ENCODE results near the gene CSNK1A1L. TPM values are rescaled to one million over a fixed set of nuclear protein-coding genes. Genes with fewer than 3 reads are reported as not detected.
"Not testable (repeated sequence)": the region's sequence is repeated elsewhere in the genome, so short reads cannot be mapped to it uniquely, and the experiment has no call there.

Gene CSNK1A1L
- polyA plus RNA-seq, 2 donors, result not detected

DNA sequence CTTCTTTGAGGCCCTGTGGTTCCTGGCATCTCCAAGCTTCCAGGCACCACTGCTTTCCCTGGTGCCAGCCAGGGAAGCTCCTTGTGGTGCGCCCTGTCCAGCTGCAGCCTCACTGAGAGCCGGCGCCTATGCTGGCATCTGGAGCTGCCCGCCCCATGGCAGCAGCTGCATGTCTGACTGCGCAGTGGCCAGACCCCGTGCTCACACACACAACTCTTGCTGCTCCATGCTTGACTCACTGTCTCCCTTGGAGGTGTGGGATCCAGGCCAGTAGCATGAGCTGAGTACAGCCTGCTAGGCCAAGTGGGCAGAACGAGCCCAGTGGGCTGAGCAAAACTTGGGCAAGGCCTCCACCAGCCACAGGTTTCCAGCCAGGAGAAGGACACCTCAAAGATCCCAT lies 34.5 kb downstream of the CSNK1A1L start:
- 88 to 89% methylated on average over 7 of the region's 7 CpGs for WGBS, 2 donors
- no peaks in the 10 kb centered on the region for H3K9me3 ChIP-seq (ENCODE audit: control insufficient read depth in 2 of 2, insufficient read depth in 1 of 2, low read depth in 1 of 2, low read length in 1 of 2)
- H3K27ac ChIP-seq (ENCODE audit: low read depth in 2 of 2, low read length in 1 of 2), result no peak overlapping the region

DNA sequence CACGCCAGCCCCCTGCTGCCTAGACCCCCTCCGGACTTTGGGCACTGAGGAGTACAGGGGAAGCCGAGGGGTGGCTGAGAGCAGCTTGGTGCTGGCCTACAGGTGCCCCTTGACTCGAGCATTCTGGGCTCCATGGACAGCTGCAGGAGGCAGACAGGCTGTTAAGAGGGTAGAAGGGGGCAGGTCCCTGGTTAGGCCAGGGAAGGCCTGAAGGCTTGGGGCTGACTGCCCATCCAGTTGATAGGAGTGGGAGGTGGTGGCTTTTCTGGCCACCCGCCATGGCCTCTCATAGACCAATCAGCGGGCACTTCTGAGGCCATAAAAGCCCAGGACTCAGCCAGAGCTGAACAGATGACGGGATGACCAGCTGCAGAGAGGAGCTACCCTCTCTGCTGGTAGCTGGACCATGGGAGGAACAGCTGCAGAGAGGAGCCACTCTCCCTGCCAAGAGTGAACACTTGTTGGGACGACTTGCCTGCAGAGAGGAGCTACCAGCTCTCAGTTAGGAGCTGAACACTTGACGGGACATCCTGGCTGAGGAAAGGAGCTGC lies 35.2 kb downstream of the CSNK1A1L start:
- Histone ChIP-seq H3K4me1 (ENCODE audit: control insufficient read depth in 2 of 2, insufficient read depth in 2 of 2, low read length in 1 of 2) (no peaks in the 10 kb centered on the region), H3K4me3 (ENCODE audit: low read depth in 1 of 2, low read length in 2 of 2) (no peak overlapping the region), H3K27me3 (ENCODE audit: control insufficient read depth in 1 of 2, insufficient read depth in 2 of 2, low read length in 2 of 2) (no peaks in the 10 kb centered on the region), H3K9me3 (ENCODE audit: control insufficient read depth in 2 of 2, insufficient read depth in 1 of 2, low read depth in 1 of 2, low read length in 1 of 2) (no peaks in the 10 kb centered on the region), H3K36me3 (ENCODE audit: control insufficient read depth in 2 of 2, insufficient read depth in 2 of 2, low read length in 1 of 2) (no peaks in the 10 kb centered on the region), H3K27ac (ENCODE audit: low read depth in 2 of 2, low read length in 1 of 2) (no peak overlapping the region)
- WGBS, 2 donors, result 85 to 87% methylated on average over 9 of the region's 9 CpGs

More for the DNA sequence above, 34.5 kb downstream of the CSNK1A1L start:
- Histone ChIP-seq H3K4me1 (ENCODE audit: control insufficient read depth in 2 of 2, insufficient read depth in 2 of 2, low read length in 1 of 2) (no peaks in the 10 kb centered on the region), H3K4me3 (ENCODE audit: low read depth in 1 of 2, low read length in 2 of 2) (no peak overlapping the region), H3K27me3 (ENCODE audit: control insufficient read depth in 1 of 2, insufficient read depth in 2 of 2, low read length in 2 of 2) (no peaks in the 10 kb centered on the region), H3K36me3 (ENCODE audit: control insufficient read depth in 2 of 2, insufficient read depth in 2 of 2, low read length in 1 of 2) (no peaks in the 10 kb centered on the region)

DNA sequence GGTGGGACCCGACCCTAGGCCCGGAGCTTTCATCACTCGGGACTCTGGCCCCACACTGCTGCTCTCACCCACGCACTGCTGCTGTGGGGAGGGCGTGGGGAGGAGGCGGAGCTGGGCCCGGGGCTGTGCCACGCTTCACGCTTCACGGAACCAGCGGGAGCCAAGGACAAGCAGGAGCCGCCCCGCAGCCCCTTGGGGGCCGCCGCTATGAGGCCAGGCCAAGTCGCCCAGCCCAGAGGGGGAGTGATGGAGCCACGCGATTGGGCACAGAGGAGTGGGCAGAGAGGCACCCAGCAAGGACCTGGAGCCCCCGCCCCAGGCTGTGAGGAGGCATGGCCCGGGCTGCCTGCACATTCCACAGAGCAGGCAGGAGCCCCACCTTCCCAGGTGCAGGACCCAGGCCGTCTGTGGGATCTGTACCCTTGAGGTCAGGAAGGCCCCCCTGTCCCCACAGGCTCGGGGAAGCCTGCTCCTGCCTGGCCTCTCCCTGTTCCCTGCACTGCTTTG lies 35.8 kb downstream of the CSNK1A1L start:
- no peaks in the 10 kb centered on the region for H3K36me3 ChIP-seq (ENCODE audit: control insufficient read depth in 2 of 2, insufficient read depth in 2 of 2, low read length in 1 of 2)
- H3K4me1 ChIP-seq (ENCODE audit: control insufficient read depth in 2 of 2, insufficient read depth in 2 of 2, low read length in 1 of 2), result no peaks in the 10 kb centered on the region
- no peak overlapping the region for H3K4me3 ChIP-seq (ENCODE audit: low read depth in 1 of 2, low read length in 2 of 2)
- no peak overlapping the region for H3K27ac ChIP-seq (ENCODE audit: low read depth in 2 of 2, low read length in 1 of 2)
- H3K27me3 ChIP-seq (ENCODE audit: control insufficient read depth in 1 of 2, insufficient read depth in 2 of 2, low read length in 2 of 2), result no peaks in the 10 kb centered on the region
- H3K9me3 ChIP-seq (ENCODE audit: control insufficient read depth in 2 of 2, insufficient read depth in 1 of 2, low read depth in 1 of 2, low read length in 1 of 2), result no peaks in the 10 kb centered on the region
- 79 to 81% methylated on average over 19 to 22 of the region's 22 CpGs for WGBS, 2 donors

GRCh38 chr13:37068962-37069361 lies 36.5 kb downstream of the CSNK1A1L start:
- Histone ChIP-seq H3K36me3 (ENCODE audit: control insufficient read depth in 2 of 2, insufficient read depth in 2 of 2, low read length in 1 of 2) (no peaks in the 10 kb centered on the region), H3K4me1 (ENCODE audit: control insufficient read depth in 2 of 2, insufficient read depth in 2 of 2, low read length in 1 of 2) (no peaks in the 10 kb centered on the region), H3K27me3 (ENCODE audit: control insufficient read depth in 1 of 2, insufficient read depth in 2 of 2, low read length in 2 of 2) (no peaks in the 10 kb centered on the region), H3K9me3 (ENCODE audit: control insufficient read depth in 2 of 2, insufficient read depth in 1 of 2, low read depth in 1 of 2, low read length in 1 of 2) (no peaks in the 10 kb centered on the region), H3K27ac (ENCODE audit: low read depth in 2 of 2, low read length in 1 of 2) (no peak overlapping the region), H3K4me3 (ENCODE audit: low read depth in 1 of 2, low read length in 2 of 2) (no peak overlapping the region)

DNA sequence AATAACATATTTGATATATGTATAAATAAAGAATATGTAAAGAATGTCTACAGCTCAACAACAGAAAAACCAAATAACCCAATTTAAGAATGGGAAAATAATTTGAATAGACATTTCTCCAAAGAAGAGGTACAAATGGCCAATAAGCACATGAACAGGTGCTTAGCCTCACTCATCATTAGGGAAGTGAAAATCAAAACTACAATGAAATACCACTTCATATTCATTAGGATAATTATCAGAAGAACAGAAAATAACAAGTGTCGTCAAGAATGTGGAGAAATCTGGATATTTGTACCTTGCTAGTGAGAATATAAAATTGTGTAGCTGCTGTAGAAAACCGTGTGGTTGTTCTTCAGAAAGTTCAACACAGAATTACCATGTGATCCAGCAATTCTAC lies 37.6 kb downstream of the CSNK1A1L start:
- no peaks in the 10 kb centered on the region for H3K4me1 ChIP-seq (ENCODE audit: control insufficient read depth in 2 of 2, insufficient read depth in 2 of 2, low read length in 1 of 2)
- H3K36me3 ChIP-seq (ENCODE audit: control insufficient read depth in 2 of 2, insufficient read depth in 2 of 2, low read length in 1 of 2), result no peaks in the 10 kb centered on the region
- H3K9me3 ChIP-seq (ENCODE audit: control insufficient read depth in 2 of 2, insufficient read depth in 1 of 2, low read depth in 1 of 2, low read length in 1 of 2), result no peaks in the 10 kb centered on the region
- no peak overlapping the region for H3K4me3 ChIP-seq (ENCODE audit: low read depth in 1 of 2, low read length in 2 of 2)
- H3K27ac ChIP-seq (ENCODE audit: low read depth in 2 of 2, low read length in 1 of 2), result no peak overlapping the region
- 79% methylated on average over 2 of the region's 2 CpGs for WGBS, 2 donors
- H3K27me3 ChIP-seq (ENCODE audit: control insufficient read depth in 1 of 2, insufficient read depth in 2 of 2, low read length in 2 of 2), result no peaks in the 10 kb centered on the region

DNA sequence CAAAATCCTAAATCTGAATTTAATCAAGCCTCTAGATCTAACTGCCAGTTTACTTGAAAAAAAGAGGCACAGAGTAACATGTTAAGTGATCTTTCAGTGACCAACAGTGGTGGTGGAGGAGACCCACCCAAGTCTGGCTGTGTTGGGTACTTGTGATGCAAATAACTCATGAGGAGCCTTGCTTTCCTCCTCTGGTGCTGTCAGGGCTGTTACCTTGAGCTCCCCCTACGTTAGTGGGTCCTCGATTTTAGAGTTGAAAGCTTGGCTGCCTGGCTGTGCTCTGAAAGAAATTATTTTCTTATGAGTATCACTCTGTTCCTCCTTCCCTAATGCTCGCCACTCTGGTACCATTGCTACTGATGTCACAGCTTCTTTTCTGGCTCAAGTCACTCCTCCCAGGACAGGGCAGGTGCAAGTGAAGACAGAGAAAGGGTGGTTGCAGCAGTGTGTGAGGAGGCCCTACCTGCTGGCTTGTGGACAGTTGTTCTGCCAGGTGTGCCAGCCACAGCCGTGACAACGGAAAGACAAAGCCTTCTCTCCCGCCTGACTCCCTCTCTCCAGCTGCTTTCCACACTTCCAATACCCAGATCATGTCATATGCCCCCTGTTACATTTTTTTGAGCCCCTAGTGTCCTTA lies 39.5 kb downstream of the CSNK1A1L start:
- Histone ChIP-seq H3K27ac (ENCODE audit: low read depth in 2 of 2, low read length in 1 of 2) (no peak overlapping the region), H3K4me1 (ENCODE audit: control insufficient read depth in 2 of 2, insufficient read depth in 2 of 2, low read length in 1 of 2) (no peaks in the 10 kb centered on the region), H3K27me3 (ENCODE audit: control insufficient read depth in 1 of 2, insufficient read depth in 2 of 2, low read length in 2 of 2) (no peaks in the 10 kb centered on the region), H3K9me3 (ENCODE audit: control insufficient read depth in 2 of 2, insufficient read depth in 1 of 2, low read depth in 1 of 2, low read length in 1 of 2) (no peaks in the 10 kb centered on the region), H3K36me3 (ENCODE audit: control insufficient read depth in 2 of 2, insufficient read depth in 2 of 2, low read length in 1 of 2) (no peaks in the 10 kb centered on the region), H3K4me3 (ENCODE audit: low read depth in 1 of 2, low read length in 2 of 2) (no peak overlapping the region)
- 85 to 86% methylated on average over 6 of the region's 6 CpGs for WGBS, 2 donors

GRCh38 chr13:37059848-37060192 lies 45.6 kb downstream of the CSNK1A1L start:
- Histone ChIP-seq H3K4me1 (ENCODE audit: control insufficient read depth in 2 of 2, insufficient read depth in 2 of 2, low read length in 1 of 2) (peaks cover 0 to 2% of the 10 kb centered on the region in 2 donors), H3K36me3 (ENCODE audit: control insufficient read depth in 2 of 2, insufficient read depth in 2 of 2, low read length in 1 of 2) (no peaks in the 10 kb centered on the region), H3K9me3 (ENCODE audit: control insufficient read depth in 2 of 2, insufficient read depth in 1 of 2, low read depth in 1 of 2, low read length in 1 of 2) (no peaks in the 10 kb centered on the region), H3K27me3 (ENCODE audit: control insufficient read depth in 1 of 2, insufficient read depth in 2 of 2, low read length in 2 of 2) (no peaks in the 10 kb centered on the region), H3K27ac (ENCODE audit: low read depth in 2 of 2, low read length in 1 of 2) (peak overlapping the region in 1 of 2 donors; percentile 64), H3K4me3 (ENCODE audit: low read depth in 1 of 2, low read length in 2 of 2) (peak overlapping the region; percentile 91 to 95)
- WGBS, 2 donors, result 18 to 24% methylated on average over 10 of the region's 10 CpGs

DNA sequence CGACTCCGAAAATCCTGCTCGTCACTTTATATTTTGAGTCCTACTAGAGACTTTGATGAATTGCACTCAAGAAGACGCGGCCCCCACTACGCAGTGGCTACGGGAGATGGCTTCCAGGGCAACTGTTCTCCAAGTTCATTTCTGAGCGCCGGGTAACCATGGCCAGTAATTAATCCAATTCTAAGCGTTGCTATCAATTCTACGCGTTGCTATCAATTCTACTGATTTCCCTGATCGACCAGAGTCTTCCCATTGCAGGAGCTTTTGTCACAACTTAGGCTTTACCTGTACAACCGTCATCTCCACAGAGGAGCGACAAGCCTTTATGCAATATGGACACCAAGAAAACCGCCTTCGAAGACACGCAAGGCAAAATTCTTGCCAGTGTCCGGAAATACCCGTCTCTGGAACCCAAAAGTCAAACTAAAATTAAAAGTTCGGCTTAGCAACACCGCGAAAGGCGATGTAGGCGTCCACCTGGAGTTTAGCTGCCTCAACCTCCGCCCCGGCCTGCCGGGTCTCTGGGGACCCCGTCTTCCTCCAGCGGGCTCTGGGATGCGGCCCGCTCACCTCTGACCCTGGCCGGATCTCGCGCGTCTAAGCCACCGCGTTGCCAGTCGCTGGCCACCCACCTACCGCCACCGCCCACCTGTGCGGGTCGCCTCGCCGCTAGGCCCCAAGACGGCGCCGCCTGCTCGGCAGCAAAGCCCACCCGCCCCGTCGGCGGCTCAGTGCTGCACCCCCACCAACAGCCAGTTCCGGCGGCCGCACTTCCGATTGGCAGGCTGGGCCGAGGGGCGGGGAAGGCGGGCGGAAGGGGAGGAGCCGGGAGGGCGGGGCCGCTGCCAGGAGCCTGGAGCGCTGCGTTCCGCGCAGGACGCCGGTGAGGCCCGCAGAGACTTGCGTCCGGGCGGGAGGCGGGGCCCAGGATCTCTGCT lies 46.3 kb downstream of the CSNK1A1L start, which contains the start of gene SUPT20H:
TSS of gene SUPT20H (minus strand) at position 779 of the 938 bp plus-strand sequence. CDS start 8,198 bp downstream, outside the sequence.
- Histone ChIP-seq H3K27me3 (ENCODE audit: control insufficient read depth in 1 of 2, insufficient read depth in 2 of 2, low read length in 2 of 2) (no peaks in the 10 kb centered on the region), H3K4me1 (ENCODE audit: control insufficient read depth in 2 of 2, insufficient read depth in 2 of 2, low read length in 1 of 2) (peaks cover 0 to 2% of the 10 kb centered on the region in 2 donors), H3K27ac (ENCODE audit: low read depth in 2 of 2, low read length in 1 of 2) (peak within 1 kb of the TSS; percentile 87 to 95), H3K9me3 (ENCODE audit: control insufficient read depth in 2 of 2, insufficient read depth in 1 of 2, low read depth in 1 of 2, low read length in 1 of 2) (no peaks in the 10 kb centered on the region), H3K36me3 (ENCODE audit: control insufficient read depth in 2 of 2, insufficient read depth in 2 of 2, low read length in 1 of 2) (no peaks in the 10 kb centered on the region), H3K4me3 (ENCODE audit: low read depth in 1 of 2, low read length in 2 of 2) (peak within 1 kb of the TSS; percentile 91 to 95)
- WGBS, 2 donors, result 0 to 1% methylated on average over 69 to 75 of the region's 75 CpGs

GRCh38 chr13:37056228-37056627 lies 49.2 kb downstream of the CSNK1A1L start:
- 94 to 95% methylated on average over 2 of the region's 2 CpGs for WGBS, 2 donors
- H3K4me1 ChIP-seq (ENCODE audit: control insufficient read depth in 2 of 2, insufficient read depth in 2 of 2, low read length in 1 of 2); H3K36me3 ChIP-seq (ENCODE audit: control insufficient read depth in 2 of 2, insufficient read depth in 2 of 2, low read length in 1 of 2); H3K27me3 ChIP-seq (ENCODE audit: control insufficient read depth in 1 of 2, insufficient read depth in 2 of 2, low read length in 2 of 2); H3K9me3 ChIP-seq (ENCODE audit: control insufficient read depth in 2 of 2, insufficient read depth in 1 of 2, low read depth in 1 of 2, low read length in 1 of 2); H3K4me3 ChIP-seq (ENCODE audit: low read depth in 1 of 2, low read length in 2 of 2); H3K27ac ChIP-seq (ENCODE audit: low read depth in 2 of 2, low read length in 1 of 2): not testable (repeated sequence)

All from esophagus (tissue), 2 donors.